B cell (primary cell): ENCODE results near the gene BCAN. TPM values are rescaled to one million over a fixed set of nuclear protein-coding genes. Genes with fewer than 3 reads are reported as not detected.

Experiments used
- ATAC-seq: fragments of 200-7000 bp; cut with Tn5 transposase; one replicate; pipeline ENCODE4 v1.10.0; 2021; ENCODE audit warnings: low read depth, mild to moderate bottlenecking, moderate number of reproducible peaks, moderate library complexity
- CTCF ChIA-PET: fragments of 350-600 bp; sonication (Branson Sonifier 250); formaldehyde crosslinking; loops from one replicate; lab custom pipeline; 2021; ENCODE audit warnings: antibody characterized with exemption, inconsistent platforms; lab: Charles Lee
- POLR2A ChIA-PET: fragments of 350-600 bp; sonication (Branson Sonifier 250); formaldehyde crosslinking; loops from one replicate; lab custom pipeline; 2021; ENCODE audit warnings: antibody characterized with exemption; lab: Charles Lee
- DNase-seq: peaks from one replicate; pipeline ENCODE4 v3.0.0; 2013
- H2AFZ ChIP-seq: 2 replicates; pipeline ENCODE4 v1.6.1; 2012; ENCODE audit warnings: mild to moderate bottlenecking, low read depth, low read length; ENCODE audit not compliant: insufficient read depth, poor library complexity, severe bottlenecking
- H3K27ac ChIP-seq, 2 donors: 1 replicate in 1 of 2; 2 replicates in 1 of 2; pipeline ENCODE4 v1.5.1; 2012 to 2013; ENCODE audit warnings: low read length in 2 of 2, mild to moderate bottlenecking in 2 of 2, moderate library complexity in 1 of 2
- H3K27me3 ChIP-seq, 4 experiments: fragments of 200-600 bp in 1 of 4; sonication (generic) in 1 of 4; replicated peaks in 1 of 4; 1 replicate in 2 of 4; 2 replicates in 2 of 4; pipeline versions ENCODE4 v1.6.1 to v1.7.0; 2013 to 2016; ENCODE audit warnings: low read length in 3 of 4, mild to moderate bottlenecking in 2 of 4, mixed read lengths in 1 of 4, moderate library complexity in 1 of 4; ENCODE audit not compliant: insufficient read depth in 4 of 4, control insufficient read depth in 3 of 4; ENCODE audit errors: control extremely low read depth in 1 of 4
- H3K36me3 ChIP-seq, 2 experiments: replicated peaks in 1 of 2; 1 replicate in 1 of 2; 2 replicates in 1 of 2; pipeline versions ENCODE4 v1.6.1 to v1.7.1; 2013; ENCODE audit warnings: low read length in 1 of 2; ENCODE audit not compliant: insufficient read depth in 2 of 2, control insufficient read depth in 1 of 2; ENCODE audit errors: control extremely low read depth in 1 of 2, extremely low read depth in 1 of 2
- H3K4me1 ChIP-seq, 2 donors: fragments of 200-600 bp in 1 of 2; sonication (generic) in 1 of 2; 1 replicate in 1 of 2; 2 replicates in 1 of 2; pipeline versions ENCODE4 v1.5.1 to v1.6.1; 2013 to 2017; ENCODE audit warnings: low read length in 2 of 2; ENCODE audit not compliant: control insufficient read depth in 2 of 2, insufficient read depth in 2 of 2
- H3K4me2 ChIP-seq: replicated peaks from 2 replicates; pipeline ENCODE3; 2012; ENCODE audit warnings: mild to moderate bottlenecking, low read depth, low read length; ENCODE audit not compliant: poor library complexity, severe bottlenecking
- H3K4me3 ChIP-seq, 5 experiments: fragments of 200-600 bp in 1 of 5; sonication (generic) in 1 of 5; 1 replicate in 3 of 5; 2 replicates in 2 of 5; pipeline versions ENCODE4 v1.5.1 to v1.7.0; 2011 to 2016; ENCODE audit warnings: low read length in 4 of 5, mild to moderate bottlenecking in 4 of 5, low read depth in 2 of 5, control low read depth in 1 of 5, moderate library complexity in 1 of 5; ENCODE audit not compliant: insufficient read depth in 1 of 5; ENCODE audit errors: control extremely low read depth in 1 of 5, extremely low read depth in 1 of 5
- H3K79me2 ChIP-seq: fragments of 200-600 bp; sonication (generic); one replicate; pipeline ENCODE4 v1.6.0; 2016; ENCODE audit warnings: low read length; ENCODE audit not compliant: control insufficient read depth, insufficient read depth
- H3K9ac ChIP-seq: fragments of 200-600 bp; sonication (generic); 2 replicates; pipeline ENCODE4 v1.6.1; 2017; ENCODE audit warnings: mild to moderate bottlenecking, low read length, moderate library complexity
- H3K9me3 ChIP-seq, 3 donors: one replicate each; pipeline versions ENCODE4 v1.6.1 to v1.7.1; 2013; ENCODE audit warnings: low read length in 2 of 3; ENCODE audit not compliant: control insufficient read depth in 2 of 3, insufficient read depth in 1 of 3; ENCODE audit errors: control extremely low read depth in 1 of 3
- H4K20me1 ChIP-seq: 2 replicates; pipeline ENCODE4 v1.6.0; 2012; ENCODE audit warnings: mild to moderate bottlenecking, low read length; ENCODE audit not compliant: insufficient read depth, control insufficient read depth, poor library complexity, severe bottlenecking
- H3K27ac Mint-ChIP-seq: one replicate; pipeline ENCODE4 v1.8.0; 2021; ENCODE audit warnings: mixed read lengths
- H3K27me3 Mint-ChIP-seq: one replicate; pipeline ENCODE4 v1.8.0; 2021; ENCODE audit warnings: mixed read lengths
- H3K4me1 Mint-ChIP-seq: one replicate; pipeline ENCODE4 v1.8.0; 2021; ENCODE audit warnings: mixed read lengths
- H3K4me3 Mint-ChIP-seq: one replicate; pipeline ENCODE4 v1.8.0; 2021; ENCODE audit warnings: mixed read lengths
- H3K9me3 Mint-ChIP-seq: one replicate; pipeline ENCODE4 v1.8.0; 2022; ENCODE audit warnings: mixed read lengths; ENCODE audit not compliant: insufficient read depth
- CTCF ChIP-seq: fragments of 200-600 bp; IDR thresholded peaks from one replicate; pipeline ENCODE4 v1.8.0; 2022; ENCODE audit warnings: antibody characterized with exemption, mild to moderate bottlenecking
- EZH2 ChIP-seq: IDR thresholded peaks from 2 replicates; pipeline ENCODE4 v1.6.1; 2012; ENCODE audit warnings: borderline replicate concordance, low read depth, mild to moderate bottlenecking, moderate library complexity, low read length; ENCODE audit not compliant: insufficient read depth, poor library complexity, severe bottlenecking
- whole genome bisulfite sequencing: methylation state at CpG from one replicate; pipeline ENCODE4 v1.1.5; 2013; ENCODE audit warnings: missing lambda C conversion rate; ENCODE audit not compliant: insufficient coverage; 5-methylcytosine and 5-hydroxymethylcytosine counted together
- intact Hi-C: fragments of 100-400 bp; cut with micrococcal nuclease; formaldehyde crosslinking; loops from one replicate; pipeline ENCODE4 v1.10.0; 2022
- polyA plus RNA-seq: library from polyadenylated mRNA; depleted of rRNA; stranded (reverse); fragments of >200 nt; gene quantifications from 2 replicates; pipeline ENCODE4 v1.2.3, GENCODE V29; 2012
- total RNA-seq, 2 donors: library from RNA; stranded (reverse); fragments of 120-200 nt in 1 of 2; gene quantifications; 1 replicate in 1 of 2; 2 replicates in 1 of 2; pipeline versions ENCODE4 v1.2.3 to v1.2.4, GENCODE V29; 2013 to 2022

Gene BCAN
- total and polyA plus RNA-seq, 2 donors (not counting 1 experiment from before 2014, with no cell fraction given): not detected

GRCh38 chr1:156664767-156665411 lies 23.0 kb downstream of the BCAN start:
- Histone ChIP-seq H3K27ac (no peak overlapping the region), H3K4me3 (peak overlapping the region in 2 of 5 experiments; percentile 20 to 51), H3K9me3 (peaks cover 0 to 3% (median 0%) of the 10 kb centered on the region in 3 donors), H3K79me2 (no peaks in the 10 kb centered on the region), H3K36me3 (no peaks in the 10 kb centered on the region), H3K4me1 (peaks cover 54 to 62% of the 10 kb centered on the region in 2 donors), H4K20me1 (no peaks in the 10 kb centered on the region), H3K9ac (peak overlapping the region; percentile 44), H3K4me2 (peak overlapping the region; percentile 76), H2AFZ (peak overlapping the region; percentile 46), H3K27me3 (no peaks in the 10 kb centered on the region)
- ATAC-seq: peak; percentile 39
- WGBS: 43% methylated on average over 11 of the region's 16 CpGs
- Mint-ChIP-seq H3K4me1 (peaks cover 67% of the 10 kb centered on the region), H3K9me3 (no peaks in the 10 kb centered on the region), H3K27me3 (no peaks in the 10 kb centered on the region), H3K4me3 (peak overlapping the region; percentile 55), H3K27ac (peak overlapping the region; percentile 53)
- intact Hi-C loops: no loop called here
- DNase-seq: peak; percentile 50
- TF ChIP-seq CTCF: no peak
- no peak for TF ChIP-seq EZH2
- ChIA-PET CTCF (interaction anchor here (0.8 to 2.4 kb wide), 7 partner anchors 11 to 280 kb away, joined by 3 to 14 read pairs (median 4); no protein-coding TSS in a partner anchor), POLR2A (no interaction called here)

- H3K4me1 ChIP-seq: peaks cover 53 to 56% of the 10 kb centered on the region in 2 donors
- ATAC-seq (no peak), DNase-seq (no peak)
- Mint-ChIP-seq H3K4me1 (peaks cover 61% of the 10 kb centered on the region), H3K4me3 (peak overlapping the region; percentile 55), H3K27ac (no peak overlapping the region), H3K9me3 (no peaks in the 10 kb centered on the region), H3K27me3 (no peaks in the 10 kb centered on the region)
- H3K9ac ChIP-seq: no peak overlapping the region
- H3K4me3 ChIP-seq: peak overlapping the region in 1 of 5 experiments; percentile 39
- H3K79me2 ChIP-seq: no peaks in the 10 kb centered on the region
- H3K4me2 ChIP-seq: peak overlapping the region; percentile 76
- ChIA-PET POLR2A (no interaction called here), CTCF (interaction anchor here (0.8 to 2.4 kb wide), 7 partner anchors 11 to 280 kb away, joined by 3 to 14 read pairs (median 4); no protein-coding TSS in a partner anchor)
- TF ChIP-seq CTCF: no peak
- 86% methylated on average over 3 of the region's 3 CpGs for WGBS
- peak overlapping the region; percentile 46 for H2AFZ ChIP-seq
- H4K20me1 ChIP-seq: no peaks in the 10 kb centered on the region
- no peak overlapping the region for H3K27ac ChIP-seq
- no peaks in the 10 kb centered on the region for H3K36me3 ChIP-seq
- H3K27me3 ChIP-seq: peaks cover 0 to 3% (median 0%) of the 10 kb centered on the region in 4 experiments
- H3K9me3 ChIP-seq: peaks cover 0 to 3% (median 0%) of the 10 kb centered on the region in 3 donors
- intact Hi-C loops: no loop called here
Measured at GRCh38 chr1:156665539-156665938, 23.6 kb downstream of the BCAN start.
